ENCODE data around the gene IL22RA2.
A peak's percentile ranks its signal among the peaks of the same experiment; 100 is the strongest.

Gene IL22RA2

DNA sequence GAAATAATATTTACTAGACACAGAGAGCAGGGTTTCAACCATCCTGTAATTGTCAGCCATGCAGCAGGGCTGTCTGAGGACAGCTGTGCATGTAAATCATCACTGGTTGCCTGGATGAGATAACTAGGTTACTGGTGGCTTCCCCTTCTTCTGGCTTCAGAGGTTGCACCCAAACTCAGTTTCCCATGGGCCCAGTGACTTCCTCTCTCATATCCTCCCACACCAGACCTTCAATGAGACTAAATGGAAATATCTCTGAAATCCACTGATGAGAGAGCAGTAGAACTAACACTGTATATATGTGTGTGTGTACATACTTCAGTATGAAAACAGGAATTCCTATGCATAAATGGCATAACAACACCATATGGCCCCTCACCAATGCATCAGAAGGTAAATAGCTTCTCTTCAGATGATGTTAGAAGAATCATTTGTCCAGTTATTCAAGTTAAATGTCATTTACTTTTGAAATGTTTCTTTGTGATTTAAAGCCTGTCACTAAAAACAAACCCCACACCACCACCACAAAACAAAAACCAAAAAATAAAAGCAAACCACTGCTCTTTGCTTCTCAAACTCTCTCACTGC is 77.7 kb downstream of the IL22RA2 start:
- Histone ChIP-seq H4K91ac (ENCODE audit: low read depth, low read length) (no peak overlapping the region), H2AFZ (ENCODE audit: insufficient read depth, low read length, poor library complexity) (no peak overlapping the region), H3K4me3 (ENCODE audit: low read depth, low read length) (no peak overlapping the region), H2BK120ac (ENCODE audit: insufficient read depth, low read length, poor library complexity) (no peak overlapping the region), H3K4me1 (ENCODE audit: control insufficient read depth in 1 of 2, insufficient read depth in 2 of 2, low read length in 2 of 2) (no peaks in the 10 kb centered on the region), H3K4ac (ENCODE audit: low read depth, low read length) (no peak overlapping the region), H2AK5ac (ENCODE audit: low read length) (no peak overlapping the region), H2BK5ac (ENCODE audit: low read depth, low read length, poor library complexity) (no peak overlapping the region), H3K79me1 (ENCODE audit: low read length) (no peaks in the 10 kb centered on the region), H3K9ac (ENCODE audit: low read length) (no peak overlapping the region), H2BK12ac (ENCODE audit: low read length) (no peak overlapping the region), H3K27me3 (ENCODE audit: insufficient read depth, low read length) (no peaks in the 10 kb centered on the region), H3K9me3 (ENCODE audit: insufficient read depth, low read depth, low read length) (no peaks in the 10 kb centered on the region), H3K79me2 (ENCODE audit: control insufficient read depth, insufficient read depth, low read length, poor library complexity) (no peaks in the 10 kb centered on the region), H3K18ac (ENCODE audit: low read length) (no peak overlapping the region), H3K23ac (ENCODE audit: low read length) (no peak overlapping the region), H3K36me3 (ENCODE audit: control insufficient read depth in 1 of 2, insufficient read depth in 2 of 2, low read length in 2 of 2) (no peaks in the 10 kb centered on the region), H3K4me2 (ENCODE audit: low read length) (no peak overlapping the region), H3K27ac (ENCODE audit: low read depth, low read length) (no peak overlapping the region), H3K14ac (ENCODE audit: low read length) (no peak overlapping the region), H4K12ac (ENCODE audit: low read depth, low read length) (no peak overlapping the region), H4K8ac (ENCODE audit: low read depth, low read length) (no peak overlapping the region)
- no peak for DNase-seq

DNA sequence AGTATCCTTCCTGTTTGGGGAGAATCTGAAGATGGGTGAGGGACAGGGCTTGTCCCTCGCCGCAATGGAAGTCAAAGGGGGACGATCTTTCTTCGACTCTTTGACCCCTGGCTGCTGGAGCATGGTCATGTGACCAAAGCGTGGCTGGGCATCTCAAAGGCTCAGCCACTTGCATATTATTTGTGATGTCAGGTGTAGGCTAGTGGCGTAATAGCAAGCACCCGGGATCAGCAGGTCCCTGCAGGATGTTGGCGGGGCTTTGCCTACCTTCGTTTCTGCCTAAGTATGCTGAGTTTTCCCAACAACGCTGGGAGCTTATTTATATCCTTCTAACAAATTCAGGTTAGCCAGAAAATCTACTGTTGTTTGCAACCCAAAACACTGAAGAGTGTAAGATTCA is 78.4 kb downstream of the IL22RA2 start:
- no CpG with 5 or more reads among the region's 10 CpGs for WGBS (ENCODE audit: extremely low coverage, insufficient coverage, insufficient read length)
- Histone ChIP-seq H2BK120ac (ENCODE audit: insufficient read depth, low read length, poor library complexity) (no peak overlapping the region), H2BK5ac (ENCODE audit: low read depth, low read length, poor library complexity) (no peak overlapping the region), H3K79me1 (ENCODE audit: low read length) (no peaks in the 10 kb centered on the region), H3K36me3 (ENCODE audit: control insufficient read depth in 1 of 2, insufficient read depth in 2 of 2, low read length in 2 of 2) (no peaks in the 10 kb centered on the region), H3K4me3 (ENCODE audit: low read depth, low read length) (no peak overlapping the region), H2BK12ac (ENCODE audit: low read length) (no peak overlapping the region), H3K27me3 (ENCODE audit: insufficient read depth, low read length) (no peaks in the 10 kb centered on the region), H3K4ac (ENCODE audit: low read depth, low read length) (no peak overlapping the region), H3K9ac (ENCODE audit: low read length) (no peak overlapping the region), H4K8ac (ENCODE audit: low read depth, low read length) (no peak overlapping the region), H3K9me3 (ENCODE audit: insufficient read depth, low read depth, low read length) (no peaks in the 10 kb centered on the region), H3K18ac (ENCODE audit: low read length) (no peak overlapping the region), H2AFZ (ENCODE audit: insufficient read depth, low read length, poor library complexity) (no peak overlapping the region), H3K79me2 (ENCODE audit: control insufficient read depth, insufficient read depth, low read length, poor library complexity) (no peaks in the 10 kb centered on the region), H2AK5ac (ENCODE audit: low read length) (no peak overlapping the region), H3K14ac (ENCODE audit: low read length) (no peak overlapping the region), H3K4me1 (ENCODE audit: control insufficient read depth in 1 of 2, insufficient read depth in 2 of 2, low read length in 2 of 2) (no peaks in the 10 kb centered on the region), H4K91ac (ENCODE audit: low read depth, low read length) (no peak overlapping the region), H3K4me2 (ENCODE audit: low read length) (no peak overlapping the region), H3K27ac (ENCODE audit: low read depth, low read length) (no peak overlapping the region), H3K23ac (ENCODE audit: low read length) (no peak overlapping the region), H4K12ac (ENCODE audit: low read depth, low read length) (no peak overlapping the region)
- DNase-seq, result no peak

DNA sequence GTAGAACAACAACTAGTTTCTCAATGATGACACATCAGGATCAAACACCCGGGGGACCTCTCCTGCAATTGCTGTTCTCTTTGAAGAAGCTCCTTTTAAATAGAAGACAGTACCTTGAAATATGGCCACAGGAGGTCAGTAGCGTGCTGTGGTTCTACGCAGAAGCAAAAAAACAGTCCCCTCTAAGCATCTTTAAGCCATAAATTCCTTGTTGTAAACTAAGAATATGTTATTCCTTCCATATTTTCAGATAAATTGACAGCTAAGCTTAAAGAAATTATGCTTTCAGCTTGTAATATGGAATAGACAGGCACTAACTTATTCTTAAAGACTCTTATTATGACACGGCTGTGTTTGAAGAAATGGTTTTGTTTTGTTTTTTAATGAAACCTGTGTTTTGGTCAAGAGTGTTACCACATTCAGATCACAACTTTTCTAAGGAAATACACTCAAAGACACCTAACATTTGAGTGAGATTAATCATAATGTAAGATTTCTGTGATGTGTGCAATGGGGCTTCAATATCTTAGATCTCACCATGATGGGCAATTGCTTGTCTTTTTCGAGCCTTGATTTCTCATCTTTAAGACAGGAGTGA is 78.9 kb downstream of the IL22RA2 start:
- no peak overlapping the region for H3K14ac ChIP-seq (ENCODE audit: low read length)
- H3K27me3 ChIP-seq (ENCODE audit: insufficient read depth, low read length), result no peaks in the 10 kb centered on the region
- no peaks in the 10 kb centered on the region for H3K79me1 ChIP-seq (ENCODE audit: low read length)
- no CpG with 5 or more reads among the region's 5 CpGs for WGBS (ENCODE audit: extremely low coverage, insufficient coverage, insufficient read length)
- H3K4me1 ChIP-seq (ENCODE audit: control insufficient read depth in 1 of 2, insufficient read depth in 2 of 2, low read length in 2 of 2), result no peaks in the 10 kb centered on the region
- H4K8ac ChIP-seq (ENCODE audit: low read depth, low read length), result no peak overlapping the region
- no peak overlapping the region for H3K27ac ChIP-seq (ENCODE audit: low read depth, low read length)
- no peaks in the 10 kb centered on the region for H3K79me2 ChIP-seq (ENCODE audit: control insufficient read depth, insufficient read depth, low read length, poor library complexity)
- no peak overlapping the region for H3K18ac ChIP-seq (ENCODE audit: low read length)
- no peak overlapping the region for H3K9ac ChIP-seq (ENCODE audit: low read length)
- H3K23ac ChIP-seq (ENCODE audit: low read length), result no peak overlapping the region
- H2AFZ ChIP-seq (ENCODE audit: insufficient read depth, low read length, poor library complexity), result no peak overlapping the region
- no peak overlapping the region for H3K4ac ChIP-seq (ENCODE audit: low read depth, low read length)
- H4K12ac ChIP-seq (ENCODE audit: low read depth, low read length), result no peak overlapping the region
- DNase-seq, result peak; percentile 67 to 88
- H3K9me3 ChIP-seq (ENCODE audit: insufficient read depth, low read depth, low read length), result no peaks in the 10 kb centered on the region
- no peak overlapping the region for H4K91ac ChIP-seq (ENCODE audit: low read depth, low read length)
- no peak overlapping the region for H2BK5ac ChIP-seq (ENCODE audit: low read depth, low read length, poor library complexity)
- no peak overlapping the region for H3K4me3 ChIP-seq (ENCODE audit: low read depth, low read length)
- no peaks in the 10 kb centered on the region for H3K36me3 ChIP-seq (ENCODE audit: control insufficient read depth in 1 of 2, insufficient read depth in 2 of 2, low read length in 2 of 2)
- H2BK12ac ChIP-seq (ENCODE audit: low read length), result no peak overlapping the region
- H2AK5ac ChIP-seq (ENCODE audit: low read length), result no peak overlapping the region
- H2BK120ac ChIP-seq (ENCODE audit: insufficient read depth, low read length, poor library complexity), result no peak overlapping the region
- H3K4me2 ChIP-seq (ENCODE audit: low read length), result no peak overlapping the region

Measured in trophoblast cell (in vitro differentiated cells and primary cell).